ENCODE results near the gene NTM. TPM values are rescaled to one million over a fixed set of nuclear protein-coding genes. Genes with fewer than 3 reads are reported as not detected.
A peak's percentile ranks its signal among the peaks of the same experiment; 100 is the strongest.

The NTM gene
- total and polyA plus RNA-seq, 12 donors: 0.43 to 3.0 (median 1.3) TPM

GRCh38 chr11:132311703-132312102 is 941.3 kb downstream of the NTM start:
- TF ChIP-seq CTCF (IDR thresholded peaks at IDR 0.05): no peak
- intact Hi-C loops (cut with DNase I): loop anchor here in 2 of 10 donors (10.0 kb wide), 2 partner anchors 197 to 447 kb away; no protein-coding TSS in a partner anchor
- Histone ChIP-seq H3K36me3 (no peaks in the 10 kb centered on the region), H3K4me1 (peaks cover 0 to 12% (median 0%) of the 10 kb centered on the region in 9 donors), H3K27ac (no peak overlapping the region), H3K9me3 (no peaks in the 10 kb centered on the region), H3K4me3 (no peak overlapping the region), H3K27me3 (no peaks in the 10 kb centered on the region)
- no peak for ATAC-seq
- no peak for DNase-seq
- WGBS, 2 donors: 90 to 94% methylated on average over 2 of the region's 2 CpGs

- Histone ChIP-seq H3K9me3 (no peaks in the 10 kb centered on the region), H3K27me3 (no peaks in the 10 kb centered on the region), H3K4me1 (peaks cover 0 to 12% (median 0%) of the 10 kb centered on the region in 9 donors), H3K4me3 (no peak overlapping the region), H3K36me3 (no peaks in the 10 kb centered on the region), H3K27ac (no peak overlapping the region)
- no peak for TF ChIP-seq CTCF (IDR thresholded peaks at IDR 0.05)
- intact Hi-C loops (cut with DNase I): loop anchor here in 2 of 10 donors (10.0 kb wide), 2 partner anchors 197 to 447 kb away; no protein-coding TSS in a partner anchor
- ATAC-seq (peak in 3 of 8 donors; percentile 5 to 14 (median 10)), DNase-seq (no peak)
- 81 to 82% methylated on average over 5 of the region's 5 CpGs for WGBS, 2 donors
These were observed 941.7 kb downstream of the NTM start for GRCh38 chr11:132312161-132312560.

GRCh38 chr11:132312701-132313111 is 942.3 kb downstream of the NTM start:
- DNase-seq (no peak), ATAC-seq (peak in 6 of 8 donors; percentile 30 to 61 (median 42))
- H3K4me3 ChIP-seq: no peak overlapping the region
- no peaks in the 10 kb centered on the region for H3K9me3 ChIP-seq
- 19 to 21% methylated on average over 8 of the region's 8 CpGs for whole genome bisulfite sequencing, 2 donors
- H3K27ac ChIP-seq: no peak overlapping the region
- no peaks in the 10 kb centered on the region for H3K36me3 ChIP-seq
- H3K4me1 ChIP-seq: peaks cover 0 to 12% (median 0%) of the 10 kb centered on the region in 9 donors
- H3K27me3 ChIP-seq: no peaks in the 10 kb centered on the region
- intact Hi-C loops (cut with DNase I): loop anchor here in 2 of 10 donors (10.0 kb wide), 2 partner anchors 198 to 448 kb away; no protein-coding TSS in a partner anchor
- peak; percentile 33 to 64 (median 58) for TF ChIP-seq CTCF (IDR thresholded peaks at IDR 0.05)

GRCh38 chr11:132314911-132315455 is 944.6 kb downstream of the NTM start:
- Histone ChIP-seq H3K4me3 (no peak overlapping the region), H3K36me3 (no peaks in the 10 kb centered on the region), H3K9me3 (no peaks in the 10 kb centered on the region), H3K4me1 (peaks cover 0 to 12% (median 0%) of the 10 kb centered on the region in 9 donors), H3K27ac (no peak overlapping the region), H3K27me3 (peaks cover 0 to 7% (median 0%) of the 10 kb centered on the region in 7 donors)
- WGBS, 2 donors: 76 to 83% methylated on average over 5 of the region's 5 CpGs
- DNase-seq (no peak), ATAC-seq (no peak)
- intact Hi-C loops (cut with DNase I): loop anchor here in 2 of 10 donors (10.0 kb wide), 2 partner anchors 200 to 450 kb away; no protein-coding TSS in a partner anchor
- no peak for TF ChIP-seq CTCF (IDR thresholded peaks at IDR 0.05)
